GM23338 (cell line): ENCODE data around the gene LIPA. TPM values are rescaled to one million over a fixed set of nuclear protein-coding genes. Genes with fewer than 3 reads are reported as not detected.

Experiments
- ATAC-seq: fragments of 200-7000 bp; cut with Tn5 transposase; 3 replicates; pipeline ENCODE4 v1.9.1; 2020
- DNase-seq: peaks from one replicate; pipeline ENCODE4 v3.0.0-alpha.2; 2015; ENCODE audit warnings: low spot score
- H2AFZ ChIP-seq: fragments of 200-600 bp; sonication (generic); 2 replicates; pipeline ENCODE4 v1.8.0; 2016; ENCODE audit warnings: antibody characterized with exemption, mild to moderate bottlenecking, moderate library complexity
- H3F3A ChIP-seq: fragments of 200-600 bp; sonication (generic); replicated peaks from 2 replicates; pipeline ENCODE4 v1.8.0; 2017; ENCODE audit warnings: antibody characterized with exemption, mixed run types, low read depth
- H3K27ac ChIP-seq: fragments of 200-600 bp; sonication (generic); 2 replicates; pipeline ENCODE4 v1.6.1; 2016; ENCODE audit warnings: low read depth
- H3K27me3 ChIP-seq: fragments of 200-600 bp; sonication (generic); 2 replicates; pipeline ENCODE4 v1.8.0; 2016; ENCODE audit warnings: mild to moderate bottlenecking, mixed run types, moderate library complexity; ENCODE audit not compliant: insufficient read depth
- H3K36me3 ChIP-seq: fragments of 200-600 bp; sonication (generic); 2 replicates; pipeline ENCODE4 v1.8.0; 2016; ENCODE audit warnings: mild to moderate bottlenecking; ENCODE audit not compliant: insufficient read depth
- H3K4me1 ChIP-seq: fragments of 200-600 bp; sonication (generic); 2 replicates; pipeline ENCODE4 v1.8.0; 2016; ENCODE audit warnings: mild to moderate bottlenecking, moderate library complexity; ENCODE audit not compliant: insufficient read depth
- H3K4me2 ChIP-seq: fragments of 200-600 bp; sonication (generic); 2 replicates; pipeline ENCODE4 v1.7.1; 2017; ENCODE audit warnings: mixed run types
- H3K4me3 ChIP-seq: fragments of 200-600 bp; sonication (generic); 2 replicates; pipeline ENCODE4 v1.6.1; 2016; ENCODE audit warnings: mixed run types
- H3K79me2 ChIP-seq: fragments of 200-600 bp; sonication (generic); replicated peaks from 2 replicates; pipeline ENCODE4 v1.8.0; 2017; ENCODE audit warnings: mild to moderate bottlenecking; ENCODE audit not compliant: insufficient read depth
- H3K9me2 ChIP-seq: fragments of 200-600 bp; sonication (generic); 2 replicates; pipeline ENCODE4 v1.8.0; 2017; ENCODE audit not compliant: insufficient read depth
- H4K20me1 ChIP-seq: fragments of 200-600 bp; sonication (generic); replicated peaks from 2 replicates; pipeline ENCODE4 v1.8.0; 2017; ENCODE audit warnings: mild to moderate bottlenecking; ENCODE audit not compliant: insufficient read depth
- H3K27ac Mint-ChIP-seq: 2 replicates; pipeline ENCODE4 v1.8.0; 2020; ENCODE audit warnings: inconsistent platforms, mild to moderate bottlenecking, moderate library complexity, mixed read lengths
- H3K27me3 Mint-ChIP-seq: 3 replicates; pipeline ENCODE4 v1.8.0; 2022; ENCODE audit warnings: low read depth, mild to moderate bottlenecking, moderate library complexity, mixed read lengths, inconsistent platforms; ENCODE audit not compliant: insufficient read depth, poor library complexity
- H3K36me3 Mint-ChIP-seq: 3 replicates; pipeline ENCODE4 v1.8.0; 2021; ENCODE audit warnings: low read depth, mild to moderate bottlenecking, inconsistent platforms, moderate library complexity, mixed read lengths
- H3K4me1 Mint-ChIP-seq: 3 replicates; pipeline ENCODE4 v1.8.0; 2020; ENCODE audit warnings: mild to moderate bottlenecking, inconsistent platforms, mixed read lengths
- H3K4me3 Mint-ChIP-seq: 3 replicates; pipeline ENCODE4 v1.8.0; 2021; ENCODE audit warnings: moderate library complexity, mild to moderate bottlenecking, inconsistent platforms, mixed read lengths
- H3K9me3 Mint-ChIP-seq: 3 replicates; pipeline ENCODE4 v1.8.0; 2020; ENCODE audit warnings: moderate library complexity, mild to moderate bottlenecking, inconsistent platforms, mixed read lengths
- CTCF ChIP-seq, 2 experiments: fragments of 200-600 bp in 1 of 2; sonication (generic) in 1 of 2; conservative IDR thresholded peaks; 2 replicates each; pipeline versions ENCODE4 v1.5.1 to v1.6.1; 2016 to 2017; ENCODE audit warnings: antibody characterized with exemption in 2 of 2, low read depth in 2 of 2, mild to moderate bottlenecking in 2 of 2, moderate library complexity in 1 of 2
- EZH2phosphoT487 ChIP-seq: fragments of 200-600 bp; sonication (generic); IDR thresholded peaks from one replicate; pipeline ENCODE4 v1.8.1; 2018; ENCODE audit warnings: antibody characterized with exemption; ENCODE audit not compliant: unreplicated experiment
- JUNB ChIP-seq: IDR thresholded peaks from one replicate; pipeline ENCODE4 v1.6.1; 2016; ENCODE audit warnings: antibody characterized with exemption; ENCODE audit not compliant: unreplicated experiment
- REST ChIP-seq: IDR thresholded peaks from one replicate; pipeline ENCODE4 v1.6.1; 2018; ENCODE audit warnings: antibody characterized with exemption; ENCODE audit not compliant: unreplicated experiment
- ZNF331 ChIP-seq: fragments of 250-450 bp; sonication (Bioruptor Pico); IDR thresholded peaks from 2 replicates; pipeline ENCODE4 v1.5.0; 2020; ENCODE audit warnings: low read depth, mild to moderate bottlenecking, moderate library complexity
- ZNF462 ChIP-seq: fragments of 250-450 bp; sonication (Bioruptor Pico); IDR thresholded peaks from 2 replicates; pipeline ENCODE4 v1.5.0; 2020; ENCODE audit warnings: mild to moderate bottlenecking, moderate library complexity
- polyA plus RNA-seq: library from polyadenylated mRNA; unstranded; fragments of >200 nt; fragmentation: Nextera tagmentation; extraction: Ambion mirVana; gene quantifications from 2 replicates; pipeline ENCODE4 v1.2.1, GENCODE V29; 2016
- total RNA-seq: library from RNA; depleted of rRNA; stranded (reverse); fragments of >200 nt; shearing (Covaris generic); gene quantifications from 2 replicates; pipeline ENCODE4 v1.2.3, GENCODE V29; 2014

Gene LIPA
- total and polyA plus RNA-seq, 2 experiments from 2014 or later: 37.8 to 86.3 TPM

- TF ChIP-seq ZNF462 (CRISPR knock-in tag) (no peak), EZH2phosphoT487 (no peak), REST (no peak), ZNF331 (CRISPR knock-in tag) (no peak)
Observed at GRCh38 chr10:89278900-89279392, 27.4 kb upstream of the LIPA start (continued).

GRCh38 chr10:89278034-89278535 is 26.5 kb upstream of the LIPA start:
- peaks cover 6% of the 10 kb centered on the region; the same call in 2 of the 3 replicates for H3K4me1 Mint-ChIP-seq
- Histone ChIP-seq H3F3A (no peaks in the 10 kb centered on the region), H3K4me2 (no peak overlapping the region), H3K79me2 (no peaks in the 10 kb centered on the region), H2AFZ (no peak overlapping the region), H4K20me1 (no peaks in the 10 kb centered on the region), H3K36me3 (no peaks in the 10 kb centered on the region), H3K9me2 (no peaks in the 10 kb centered on the region; the same call in 1 of the 2 replicates), H3K27me3 (no peaks in the 10 kb centered on the region), H3K4me1 (no peaks in the 10 kb centered on the region; the same call in 1 of the 2 replicates), H3K27ac (no peak overlapping the region), H3K4me3 (no peak overlapping the region)
- H3K27me3 Mint-ChIP-seq: no peaks in the 10 kb centered on the region
- H3K36me3 Mint-ChIP-seq: no peaks in the 10 kb centered on the region
- ATAC-seq: no peak
- no peak for DNase-seq
- no peak overlapping the region for H3K4me3 Mint-ChIP-seq
- H3K9me3 Mint-ChIP-seq: no peaks in the 10 kb centered on the region
- H3K27ac Mint-ChIP-seq: no peak overlapping the region
- TF ChIP-seq CTCF (conservative IDR thresholded peaks at IDR 0.05; ENCODE audit: low read depth in 2 of 2) (no peak), EZH2phosphoT487 (no peak), JUNB (no peak)
